D341Med (cell line): ENCODE results near the gene STX7.
A peak's percentile ranks its signal among the peaks of the same experiment; 100 is the strongest.
"Not testable (repeated sequence)": the region's sequence is repeated elsewhere in the genome, so short reads cannot be mapped to it uniquely, and the experiment has no call there.

Source experiments
- DNase-seq: peaks from one replicate; pipeline ENCODE4 v3.0.0; 2012; ENCODE audit warnings: low spot score

Gene STX7

GRCh38 chr6:132512638-132513632 lies at the start of gene STX7:
STX7 (minus strand) TSS chr6:132513116; CDS start chr6:132503530, 9,586 bp downstream.
- DNase-seq, result peak; percentile 94

- not testable (repeated sequence) for DNase-seq
Measured at GRCh38 chr6:132560087-132560486, 47.2 kb upstream of the STX7 start.

GRCh38 chr6:132552372-132552771 lies 39.5 kb upstream of the STX7 start, which contains the start of gene TAAR8:
TAAR8 (plus strand) TSS chr6:132552672; CDS start chr6:132552693, 21 bp downstream.
- DNase-seq, result no peak

- DNase-seq, result no peak
Measured at GRCh38 chr6:132551214-132551613, 38.3 kb upstream of the STX7 start.

- no peak for DNase-seq
Measured at GRCh38 chr6:132548746-132549463, 36.0 kb upstream of the STX7 start.

- DNase-seq, result no peak
Measured at GRCh38 chr6:132544826-132545225, 31.9 kb upstream of the STX7 start.

GRCh38 chr6:132537977-132538376 lies 25.1 kb upstream of the STX7 start, which contains the start of gene TAAR9:
TAAR9 (plus strand) TSS chr6:132538277; CDS start chr6:132538290, 13 bp downstream.
- DNase-seq, result no peak

- no peak for DNase-seq
Measured at GRCh38 chr6:132537145-132537544, 24.2 kb upstream of the STX7 start.

GRCh38 chr6:132534546-132534945 lies 21.6 kb upstream of the STX7 start:
- DNase-seq, result not testable (repeated sequence)

GRCh38 chr6:132530293-132530974 lies 17.5 kb upstream of the STX7 start:
- peak; percentile 44 for DNase-seq

- no peak for DNase-seq
Measured at GRCh38 chr6:132527791-132528190, 14.9 kb upstream of the STX7 start.

- DNase-seq, result no peak
Measured at GRCh38 chr6:132526461-132526860, 13.5 kb upstream of the STX7 start.

- DNase-seq, result no peak
Measured at GRCh38 chr6:132525866-132526265, 12.9 kb upstream of the STX7 start.

GRCh38 chr6:132524646-132525045 lies 11.7 kb upstream of the STX7 start:
- no peak for DNase-seq

- no peak for DNase-seq
Measured at GRCh38 chr6:132520953-132521352, 8.0 kb upstream of the STX7 start.

- DNase-seq, result no peak
Measured at GRCh38 chr6:132515386-132515785, 2.5 kb upstream of the STX7 start.

GRCh38 chr6:132513831-132514545 lies 1.1 kb upstream of the STX7 start:
- DNase-seq, result no peak

GRCh38 chr6:132512342-132512637 lies 626 bp downstream of the STX7 start:
- no peak for DNase-seq

- no peak for DNase-seq
Measured at GRCh38 chr6:132511831-132512220, 1.1 kb downstream of the STX7 start.

GRCh38 chr6:132511210-132511830 lies 1.6 kb downstream of the STX7 start:
- no peak for DNase-seq
